GM19043 (cell line): Measurements from ENCODE around the gene TUBG2.

Experiments used
- ATAC-seq: cut with Tn5 transposase; IDR thresholded peaks from one replicate; pipeline ENCODE4 v1.9.1; 2021; ENCODE audit warnings: low read depth; ENCODE audit not compliant: unreplicated experiment

Gene TUBG2

GRCh38 chr17:42675965-42676423 is 16.9 kb downstream of the TUBG2 start:
- no peak for ATAC-seq

GRCh38 chr17:42676424-42677011 is 17.4 kb downstream of the TUBG2 start, which contains the start of gene PLEKHH3:
Gene PLEKHH3, minus strand, starts transcription at chr17:42676994. Its CDS starts 431 bp downstream, at chr17:42676563.
- ATAC-seq: no peak

- peak; percentile 43 for ATAC-seq
These were observed 18.2 kb downstream of the TUBG2 start for GRCh38 chr17:42677012-42677857.

GRCh38 chr17:42677921-42678781 is 19.1 kb downstream of the TUBG2 start:
- no peak for ATAC-seq

- no peak for ATAC-seq
These were observed 19.9 kb downstream of the TUBG2 start for GRCh38 chr17:42678951-42679491.

GRCh38 chr17:42679492-42680330 is 20.6 kb downstream of the TUBG2 start:
- no peak for ATAC-seq

- ATAC-seq: no peak
These were observed 21.3 kb downstream of the TUBG2 start for GRCh38 chr17:42680331-42680808.

GRCh38 chr17:42681976-42682721 is 23.1 kb downstream of the TUBG2 start, which contains the start of gene CNTNAP1:
Gene CNTNAP1, plus strand, starts transcription at chr17:42682531. Its CDS starts 299 bp downstream, at chr17:42682830.
- ATAC-seq: no peak

- no peak for ATAC-seq
These were observed 23.8 kb downstream of the TUBG2 start for GRCh38 chr17:42682722-42683403.

- ATAC-seq: no peak
These were observed 24.4 kb downstream of the TUBG2 start for GRCh38 chr17:42683407-42684034.

GRCh38 chr17:42684929-42685556 is 26.0 kb downstream of the TUBG2 start:
- ATAC-seq: no peak

GRCh38 chr17:42685831-42686230 is 26.7 kb downstream of the TUBG2 start:
- ATAC-seq: no peak

- no peak for ATAC-seq
These were observed 27.5 kb downstream of the TUBG2 start for GRCh38 chr17:42686520-42687128.

GRCh38 chr17:42687707-42688320 is 28.7 kb downstream of the TUBG2 start:
- ATAC-seq: no peak

GRCh38 chr17:42690596-42690995 is 31.5 kb downstream of the TUBG2 start:
- ATAC-seq: no peak

- no peak for ATAC-seq
These were observed 32.0 kb downstream of the TUBG2 start for GRCh38 chr17:42691021-42691545.
